SU-DHL-6 (cell line): ENCODE results near the gene SYTL1.

Experiments used
- CTCF ChIP-seq: fragments of 200-600 bp; sonication (generic); IDR thresholded peaks from one replicate; pipeline ENCODE4 v1.5.1; 2017; ENCODE audit warnings: antibody characterized with exemption, mild to moderate bottlenecking, low read length, moderate library complexity; ENCODE audit not compliant: insufficient read depth, poor library complexity, severe bottlenecking
- EZH2phosphoT487 ChIP-seq: fragments of 200-600 bp; sonication (generic), shearing (Covaris generic); conservative IDR thresholded peaks from 2 replicates; pipeline ENCODE4 v1.6.1; 2018; ENCODE audit warnings: mild to moderate bottlenecking, antibody characterized with exemption, low read length, moderate library complexity, mixed read lengths

- TF ChIP-seq CTCF (no peak), EZH2phosphoT487 (no peak)
Observed at GRCh38 chr1:27391511-27392095, 49.8 kb downstream of the SYTL1 start.
